SIG-M5 (cell line): ENCODE results near the gene MYH16.
"Not testable (repeated sequence)": the region's sequence is repeated elsewhere in the genome, so short reads cannot be mapped to it uniquely, and the experiment has no call there.

ENCODE experiments used
- DNase-seq: peaks from one replicate; lab custom pipeline; 2025; lab: John Stamatoyannopoulos, UW

MYH16 gene

GRCh38 chr7:99355098-99355497 lies 82.5 kb downstream of the MYH16 start:
- DNase-seq: no peak

GRCh38 chr7:99357701-99358490 lies 85.3 kb downstream of the MYH16 start:
- DNase-seq: no peak

DNA sequence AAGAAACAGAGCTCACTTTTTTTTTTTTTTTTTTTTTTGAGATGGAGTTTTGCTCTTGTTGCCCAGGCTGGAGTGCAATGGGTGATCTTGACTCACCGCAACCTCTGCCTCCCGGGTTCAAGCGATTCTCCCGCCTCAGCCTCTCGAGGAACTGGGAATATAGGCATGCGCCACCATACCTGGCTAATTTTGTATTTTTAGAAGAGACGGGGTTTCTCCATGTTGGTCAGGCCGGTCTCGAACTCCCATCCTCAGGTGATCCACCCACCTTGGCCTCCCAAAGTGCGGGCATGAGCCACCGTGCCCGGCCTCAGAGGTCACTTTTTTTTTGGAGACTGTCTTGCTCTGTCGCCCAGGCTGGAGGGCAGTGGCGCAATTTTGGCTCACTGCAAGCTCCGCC lies 85.9 kb downstream of the MYH16 start:
- not testable (repeated sequence) for DNase-seq

DNA sequence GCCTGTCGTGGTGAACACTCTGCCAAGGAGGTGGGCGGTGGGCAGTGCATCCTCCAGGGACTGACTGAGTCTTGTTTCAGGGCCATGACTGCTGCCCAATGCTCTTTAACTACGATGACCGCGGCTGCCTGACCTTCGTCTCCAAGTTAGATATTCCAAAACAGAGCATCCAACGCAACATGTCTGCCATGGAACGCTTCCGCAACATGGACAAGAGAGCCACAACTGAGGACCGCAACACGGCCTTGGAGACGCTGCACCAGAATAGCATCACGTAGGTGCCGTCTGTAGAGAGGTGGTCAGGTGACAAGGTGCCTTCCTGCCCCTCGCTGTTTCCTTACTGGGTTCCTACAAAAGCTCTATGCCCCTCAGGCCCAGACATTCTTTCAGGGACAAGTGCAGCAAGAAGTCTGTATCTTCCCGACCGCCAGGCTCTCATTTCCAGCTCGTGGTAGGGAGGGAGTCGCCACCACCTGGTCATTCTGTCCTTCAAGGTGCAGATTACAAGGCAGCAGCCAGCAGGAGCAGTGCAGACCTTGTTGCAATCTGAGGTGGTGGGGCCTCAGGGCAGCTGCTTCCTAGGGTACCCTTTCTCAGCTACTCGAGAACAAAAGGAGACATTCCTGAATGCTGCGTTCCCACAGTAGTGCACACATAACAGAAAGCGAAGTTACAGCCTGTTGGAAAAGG lies 87.0 kb downstream of the MYH16 start:
- no peak for DNase-seq
